Esophagus squamous epithelium (tissue), 4 donors: ENCODE results near the gene SRSF9.

Experiments
- POLR2A ChIP-seq, 4 donors: fragments of 450-650 bp; IDR thresholded peaks; one replicate each; pipeline ENCODE4 v1.6.1; 2017; ENCODE audit warnings: antibody characterized with exemption in 4 of 4, mild to moderate bottlenecking in 4 of 4, moderate library complexity in 3 of 4
- TF ChIP-seq, protein P1 (sequence below), 6 experiments: fragments of 450-650 bp in 4 of 6; fragments of 200-600 bp in 2 of 6; sonication (generic) in 2 of 6; IDR thresholded peaks; one replicate each; pipeline ENCODE4 v1.5.1; 2016 to 2019; ENCODE audit warnings: antibody characterized with exemption in 6 of 6, mild to moderate bottlenecking in 4 of 6, moderate library complexity in 4 of 6

DNA sequence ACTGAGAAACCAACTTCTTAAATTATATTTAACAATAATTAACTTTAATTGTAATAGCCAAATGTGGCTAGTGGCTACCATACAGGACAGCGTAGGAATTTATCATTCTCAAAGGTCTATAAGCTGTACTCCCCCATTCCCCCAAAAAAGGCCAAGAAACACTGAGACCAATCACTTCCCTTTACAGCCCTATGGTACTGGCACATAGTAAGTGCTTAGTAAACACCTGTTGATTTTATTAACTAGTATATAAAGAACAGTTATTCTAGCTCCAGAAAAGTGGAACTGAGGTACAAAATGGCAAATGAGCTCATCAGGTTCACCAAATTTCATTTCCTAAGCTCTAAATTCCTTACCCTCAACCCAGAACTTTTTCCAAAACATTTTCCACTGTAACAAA lies 6.1 kb upstream of the SRSF9 start:
- TF ChIP-seq, protein P1, sequence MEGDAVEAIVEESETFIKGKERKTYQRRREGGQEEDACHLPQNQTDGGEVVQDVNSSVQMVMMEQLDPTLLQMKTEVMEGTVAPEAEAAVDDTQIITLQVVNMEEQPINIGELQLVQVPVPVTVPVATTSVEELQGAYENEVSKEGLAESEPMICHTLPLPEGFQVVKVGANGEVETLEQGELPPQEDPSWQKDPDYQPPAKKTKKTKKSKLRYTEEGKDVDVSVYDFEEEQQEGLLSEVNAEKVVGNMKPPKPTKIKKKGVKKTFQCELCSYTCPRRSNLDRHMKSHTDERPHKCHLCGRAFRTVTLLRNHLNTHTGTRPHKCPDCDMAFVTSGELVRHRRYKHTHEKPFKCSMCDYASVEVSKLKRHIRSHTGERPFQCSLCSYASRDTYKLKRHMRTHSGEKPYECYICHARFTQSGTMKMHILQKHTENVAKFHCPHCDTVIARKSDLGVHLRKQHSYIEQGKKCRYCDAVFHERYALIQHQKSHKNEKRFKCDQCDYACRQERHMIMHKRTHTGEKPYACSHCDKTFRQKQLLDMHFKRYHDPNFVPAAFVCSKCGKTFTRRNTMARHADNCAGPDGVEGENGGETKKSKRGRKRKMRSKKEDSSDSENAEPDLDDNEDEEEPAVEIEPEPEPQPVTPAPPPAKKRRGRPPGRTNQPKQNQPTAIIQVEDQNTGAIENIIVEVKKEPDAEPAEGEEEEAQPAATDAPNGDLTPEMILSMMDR (IDR thresholded peaks at IDR 0.05) = no peak
- TF ChIP-seq POLR2A (IDR thresholded peaks at IDR 0.05) = no peak
